ENCODE data around the gene HLA-DMA.

DNA sequence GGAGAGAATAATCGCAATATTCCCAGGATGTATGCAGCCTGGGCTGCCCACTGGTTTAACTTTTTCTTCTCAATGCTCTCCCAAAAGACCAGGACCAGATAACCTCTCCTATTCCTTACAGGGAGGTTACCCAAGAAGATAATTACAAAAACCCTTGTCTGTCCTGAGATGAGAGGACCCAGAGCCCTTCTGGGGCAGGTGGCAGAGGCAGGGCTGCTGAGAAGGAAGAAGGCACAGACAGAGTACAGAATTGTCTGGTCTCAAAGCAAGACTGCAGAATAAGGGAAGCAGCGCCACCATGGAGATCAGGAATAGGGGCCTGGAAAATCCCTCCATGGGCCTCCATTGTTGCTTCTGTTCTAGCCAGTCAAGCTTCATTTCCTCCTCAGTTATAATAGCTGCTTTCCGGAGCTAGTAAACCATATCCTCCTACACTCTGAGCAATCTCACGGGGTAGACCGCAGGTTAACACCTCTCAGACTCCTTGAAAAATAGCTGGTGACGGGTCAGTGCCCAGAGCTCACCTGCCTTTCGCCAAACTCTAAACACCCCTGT is 11.6 kb downstream of the HLA-DMA start:
- TF ChIP-seq, protein P1, sequence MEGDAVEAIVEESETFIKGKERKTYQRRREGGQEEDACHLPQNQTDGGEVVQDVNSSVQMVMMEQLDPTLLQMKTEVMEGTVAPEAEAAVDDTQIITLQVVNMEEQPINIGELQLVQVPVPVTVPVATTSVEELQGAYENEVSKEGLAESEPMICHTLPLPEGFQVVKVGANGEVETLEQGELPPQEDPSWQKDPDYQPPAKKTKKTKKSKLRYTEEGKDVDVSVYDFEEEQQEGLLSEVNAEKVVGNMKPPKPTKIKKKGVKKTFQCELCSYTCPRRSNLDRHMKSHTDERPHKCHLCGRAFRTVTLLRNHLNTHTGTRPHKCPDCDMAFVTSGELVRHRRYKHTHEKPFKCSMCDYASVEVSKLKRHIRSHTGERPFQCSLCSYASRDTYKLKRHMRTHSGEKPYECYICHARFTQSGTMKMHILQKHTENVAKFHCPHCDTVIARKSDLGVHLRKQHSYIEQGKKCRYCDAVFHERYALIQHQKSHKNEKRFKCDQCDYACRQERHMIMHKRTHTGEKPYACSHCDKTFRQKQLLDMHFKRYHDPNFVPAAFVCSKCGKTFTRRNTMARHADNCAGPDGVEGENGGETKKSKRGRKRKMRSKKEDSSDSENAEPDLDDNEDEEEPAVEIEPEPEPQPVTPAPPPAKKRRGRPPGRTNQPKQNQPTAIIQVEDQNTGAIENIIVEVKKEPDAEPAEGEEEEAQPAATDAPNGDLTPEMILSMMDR (IDR thresholded peaks at IDR 0.05), result no peak
- no peak for TF ChIP-seq POLR2A (IDR thresholded peaks at IDR 0.05)

Data from Peyer's patch (tissue), 4 donors.